Measurements from ENCODE around the gene PAFAH2. TPM values are rescaled to one million over a fixed set of nuclear protein-coding genes. Genes with fewer than 3 reads are reported as not detected.

The PAFAH2 gene
- polyA plus RNA-seq, 1 donor from 2014 or later: 8.6 TPM

GRCh38 chr1:25926731-25927496 is 70.9 kb downstream of the PAFAH2 start:
- H3K4me3 Mint-ChIP-seq: no peak overlapping the region
- peaks cover 3 to 8% (median 4%) of the 10 kb centered on the region in 3 donors for H3K4me1 Mint-ChIP-seq
- H3K36me3 Mint-ChIP-seq: peaks cover 4% of the 10 kb centered on the region
- peaks cover 37% of the 10 kb centered on the region for H3K27me3 Mint-ChIP-seq
- H3K9me3 Mint-ChIP-seq: no peaks in the 10 kb centered on the region
- H3K27ac Mint-ChIP-seq: no peak overlapping the region

GRCh38 chr1:25924454-25924853 is 73.4 kb downstream of the PAFAH2 start:
- Mint-ChIP-seq H3K4me3 (peak overlapping the region in 1 of 4 donors; percentile 74), H3K27me3 (peaks cover 41% of the 10 kb centered on the region), H3K9me3 (no peaks in the 10 kb centered on the region), H3K4me1 (peaks cover 3 to 7% (median 4%) of the 10 kb centered on the region in 3 donors), H3K36me3 (peaks cover 3% of the 10 kb centered on the region), H3K27ac (no peak overlapping the region)

- Mint-ChIP-seq H3K9me3 (no peaks in the 10 kb centered on the region), H3K27ac (no peak overlapping the region), H3K36me3 (peaks cover 3% of the 10 kb centered on the region), H3K27me3 (peaks cover 36% of the 10 kb centered on the region), H3K4me1 (peaks cover 3 to 7% (median 4%) of the 10 kb centered on the region in 3 donors), H3K4me3 (peak overlapping the region; percentile 65 to 89 (median 71))
Observed at GRCh38 chr1:25922971-25923552, 74.8 kb downstream of the PAFAH2 start.

GRCh38 chr1:25922056-25922970 is 75.5 kb downstream of the PAFAH2 start:
- Mint-ChIP-seq H3K36me3 (peaks cover 3% of the 10 kb centered on the region), H3K27ac (no peak overlapping the region), H3K9me3 (no peaks in the 10 kb centered on the region), H3K4me1 (peaks cover 3 to 10% (median 4%) of the 10 kb centered on the region in 3 donors), H3K27me3 (peaks cover 34% of the 10 kb centered on the region), H3K4me3 (peak overlapping the region; percentile 19 to 89 (median 55))

- H3K9me3 Mint-ChIP-seq: peaks cover 0 to 2% (median 0%) of the 10 kb centered on the region in 3 donors
- no peak overlapping the region for H3K4me3 Mint-ChIP-seq
- H3K4me1 Mint-ChIP-seq: peaks cover 3 to 14% (median 4%) of the 10 kb centered on the region in 3 donors
- no peak overlapping the region for H3K27ac Mint-ChIP-seq
- H3K27me3 Mint-ChIP-seq: peaks cover 25% of the 10 kb centered on the region
- peaks cover 3% of the 10 kb centered on the region for H3K36me3 Mint-ChIP-seq
Observed at GRCh38 chr1:25918615-25919014, 79.2 kb downstream of the PAFAH2 start.

- no peak overlapping the region for H3K4me3 Mint-ChIP-seq
Observed at GRCh38 chr1:25917996-25918395, 79.9 kb downstream of the PAFAH2 start.

GRCh38 chr1:25916460-25916859 is 81.4 kb downstream of the PAFAH2 start:
- Mint-ChIP-seq H3K9me3 (peaks cover 0 to 2% (median 0%) of the 10 kb centered on the region in 3 donors), H3K36me3 (peaks cover 4% of the 10 kb centered on the region), H3K4me1 (peaks cover 0 to 8% (median 0%) of the 10 kb centered on the region in 3 donors), H3K4me3 (no peak overlapping the region), H3K27me3 (peaks cover 12% of the 10 kb centered on the region), H3K27ac (no peak overlapping the region)

More at GRCh38 chr1:25917996-25918395, 79.9 kb downstream of the PAFAH2 start:
- Mint-ChIP-seq H3K27me3 (peaks cover 20% of the 10 kb centered on the region), H3K9me3 (peaks cover 0 to 2% (median 0%) of the 10 kb centered on the region in 3 donors), H3K36me3 (peaks cover 3% of the 10 kb centered on the region), H3K27ac (peak overlapping the region in 1 of 3 donors; percentile 11), H3K4me1 (peaks cover 0 to 14% (median 3%) of the 10 kb centered on the region in 3 donors)

- peaks cover 0 to 2% (median 0%) of the 10 kb centered on the region in 3 donors for H3K9me3 Mint-ChIP-seq
- no peaks in the 10 kb centered on the region for H3K27me3 Mint-ChIP-seq
- no peak overlapping the region for H3K27ac Mint-ChIP-seq
- H3K36me3 Mint-ChIP-seq: peaks cover 2% of the 10 kb centered on the region
- peaks cover 0 to 8% (median 0%) of the 10 kb centered on the region in 3 donors for H3K4me1 Mint-ChIP-seq
- H3K4me3 Mint-ChIP-seq: peak overlapping the region in 1 of 4 donors; percentile 54
Observed at GRCh38 chr1:25914074-25914995, 83.5 kb downstream of the PAFAH2 start.

- H3K27ac Mint-ChIP-seq: no peak overlapping the region
- no peaks in the 10 kb centered on the region for H3K27me3 Mint-ChIP-seq
- H3K9me3 Mint-ChIP-seq: peaks cover 0 to 2% (median 0%) of the 10 kb centered on the region in 3 donors
Observed at GRCh38 chr1:25913206-25913605, 84.7 kb downstream of the PAFAH2 start.

GRCh38 chr1:25912076-25912831 is 85.6 kb downstream of the PAFAH2 start:
- H3K36me3 Mint-ChIP-seq: peaks cover 2% of the 10 kb centered on the region

More at GRCh38 chr1:25913206-25913605, 84.7 kb downstream of the PAFAH2 start:
- Mint-ChIP-seq H3K4me3 (peak overlapping the region in 1 of 4 donors; percentile 65), H3K4me1 (peaks cover 0 to 8% (median 0%) of the 10 kb centered on the region in 3 donors), H3K36me3 (peaks cover 2% of the 10 kb centered on the region)

GRCh38 chr1:25911162-25911561 is 86.7 kb downstream of the PAFAH2 start:
- Mint-ChIP-seq H3K9me3 (no peaks in the 10 kb centered on the region), H3K27me3 (no peaks in the 10 kb centered on the region), H3K4me1 (peaks cover 0 to 6% (median 0%) of the 10 kb centered on the region in 3 donors), H3K4me3 (no peak overlapping the region), H3K36me3 (peaks cover 2% of the 10 kb centered on the region), H3K27ac (no peak overlapping the region)

More at GRCh38 chr1:25912076-25912831, 85.6 kb downstream of the PAFAH2 start:
- H3K9me3 Mint-ChIP-seq: peaks cover 0 to 2% (median 0%) of the 10 kb centered on the region in 3 donors
- H3K27me3 Mint-ChIP-seq: no peaks in the 10 kb centered on the region
- H3K4me1 Mint-ChIP-seq: peaks cover 0 to 6% (median 0%) of the 10 kb centered on the region in 3 donors
- H3K27ac Mint-ChIP-seq: no peak overlapping the region
- H3K4me3 Mint-ChIP-seq: no peak overlapping the region
